ENCODE data around the gene SLC8A2.

Gene SLC8A2

GRCh38 chr19:47512948-47513319 is 41.2 kb upstream of the SLC8A2 start:
- H3K27ac ChIP-seq: peak overlapping the region; percentile 96
- TF ChIP-seq, protein P1, sequence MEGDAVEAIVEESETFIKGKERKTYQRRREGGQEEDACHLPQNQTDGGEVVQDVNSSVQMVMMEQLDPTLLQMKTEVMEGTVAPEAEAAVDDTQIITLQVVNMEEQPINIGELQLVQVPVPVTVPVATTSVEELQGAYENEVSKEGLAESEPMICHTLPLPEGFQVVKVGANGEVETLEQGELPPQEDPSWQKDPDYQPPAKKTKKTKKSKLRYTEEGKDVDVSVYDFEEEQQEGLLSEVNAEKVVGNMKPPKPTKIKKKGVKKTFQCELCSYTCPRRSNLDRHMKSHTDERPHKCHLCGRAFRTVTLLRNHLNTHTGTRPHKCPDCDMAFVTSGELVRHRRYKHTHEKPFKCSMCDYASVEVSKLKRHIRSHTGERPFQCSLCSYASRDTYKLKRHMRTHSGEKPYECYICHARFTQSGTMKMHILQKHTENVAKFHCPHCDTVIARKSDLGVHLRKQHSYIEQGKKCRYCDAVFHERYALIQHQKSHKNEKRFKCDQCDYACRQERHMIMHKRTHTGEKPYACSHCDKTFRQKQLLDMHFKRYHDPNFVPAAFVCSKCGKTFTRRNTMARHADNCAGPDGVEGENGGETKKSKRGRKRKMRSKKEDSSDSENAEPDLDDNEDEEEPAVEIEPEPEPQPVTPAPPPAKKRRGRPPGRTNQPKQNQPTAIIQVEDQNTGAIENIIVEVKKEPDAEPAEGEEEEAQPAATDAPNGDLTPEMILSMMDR (conservative IDR thresholded peaks at IDR 0.05): no peak

GRCh38 chr19:47512183-47512947 is 40.7 kb upstream of the SLC8A2 start:
- H3K27ac ChIP-seq: peak overlapping the region; percentile 96
- TF ChIP-seq, protein P1 (conservative IDR thresholded peaks at IDR 0.05): no peak

- peak overlapping the region; percentile 96 for H3K27ac ChIP-seq
- TF ChIP-seq, protein P1 (conservative IDR thresholded peaks at IDR 0.05): no peak
Observed at GRCh38 chr19:47511681-47512080, 40.0 kb upstream of the SLC8A2 start.

DNA sequence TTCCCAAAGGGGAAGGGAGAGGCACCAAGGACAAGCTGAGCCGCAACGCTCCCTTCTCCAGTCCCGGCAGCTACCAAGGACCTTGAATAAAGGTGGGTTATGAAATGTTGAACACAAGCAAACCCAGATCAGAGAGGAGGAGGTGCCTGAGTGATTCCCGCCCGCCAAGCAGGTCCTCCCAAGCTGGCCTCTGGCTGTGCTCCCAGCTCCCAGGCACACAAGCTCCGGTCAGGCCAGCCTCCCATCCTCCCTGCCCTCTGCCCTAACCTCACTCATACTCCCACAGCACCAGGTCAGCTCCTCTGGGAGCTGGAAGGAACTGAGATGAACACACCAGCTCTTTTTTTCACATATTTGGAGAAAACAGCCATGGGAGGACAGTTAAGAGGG is 39.4 kb upstream of the SLC8A2 start:
- TF ChIP-seq, protein P1 (conservative IDR thresholded peaks at IDR 0.05): no peak
- H3K27ac ChIP-seq: peak overlapping the region; percentile 96

GRCh38 chr19:47510516-47511127 is 38.9 kb upstream of the SLC8A2 start:
- peak overlapping the region; percentile 96 for H3K27ac ChIP-seq

GRCh38 chr19:47509973-47510372 is 38.3 kb upstream of the SLC8A2 start:
- peak overlapping the region; percentile 96 for H3K27ac ChIP-seq
- TF ChIP-seq, protein P1 (conservative IDR thresholded peaks at IDR 0.05): no peak

More at GRCh38 chr19:47510516-47511127, 38.9 kb upstream of the SLC8A2 start:
- TF ChIP-seq, protein P1 (conservative IDR thresholded peaks at IDR 0.05): peak; percentile 18; the same call in 1 of the 2 replicates

- H3K27ac ChIP-seq: peak overlapping the region; percentile 96
- TF ChIP-seq, protein P1 (conservative IDR thresholded peaks at IDR 0.05): no peak
Observed at GRCh38 chr19:47509170-47509847, 37.6 kb upstream of the SLC8A2 start.

All from VCaP (cell line).